Pancreas (tissue), 10 donors: ENCODE data around the gene CRIP1. TPM values are rescaled to one million over a fixed set of nuclear protein-coding genes. Genes with fewer than 3 reads are reported as not detected.

Source experiments
- ATAC-seq, 4 donors: fragments of 200-7000 bp; cut with Tn5 transposase; one replicate each; pipeline versions ENCODE4 v1.8.0 to v1.9.1; 2020; ENCODE audit warnings: mild to moderate bottlenecking in 4 of 4, moderate library complexity in 4 of 4
- DNase-seq, 6 donors: peaks; one replicate each; pipeline ENCODE4 v3.0.0-alpha.2; 2020
- FAIRE-seq: peaks from 2 replicates; lab custom pipeline; 2012; peaks lifted over from hg19 to GRCh38; lab: Jason Lieb, UNC
- H3K27ac ChIP-seq, 4 donors: fragments of 200-600 bp; sonication (generic); 1 replicate in 3 of 4; 2 replicates in 1 of 4; pipeline versions ENCODE4 v1.5.0 to v1.8.0; 2020
- H3K27me3 ChIP-seq, 4 donors: fragments of 200-600 bp; one replicate each; pipeline ENCODE4 v1.8.0; 2021
- H3K36me3 ChIP-seq, 3 donors: fragments of 200-600 bp; sonication (generic) in 1 of 3; one replicate each; pipeline versions ENCODE4 v1.5.0 to v1.8.0; 2020 to 2021
- H3K4me1 ChIP-seq, 3 donors: fragments of 200-600 bp; one replicate each; pipeline ENCODE4 v1.8.0; 2021
- H3K4me3 ChIP-seq, 4 donors: fragments of 200-600 bp; sonication (generic) in 2 of 4; one replicate each; pipeline versions ENCODE4 v1.5.0 to v1.8.0; 2020 to 2021
- H3K9me3 ChIP-seq, 4 donors: fragments of 200-600 bp; one replicate each; pipeline ENCODE4 v1.8.0; 2021
- CTCF ChIP-seq, 4 donors: fragments of 200-600 bp; sonication (generic) in 3 of 4; IDR thresholded peaks; one replicate each; pipeline versions ENCODE4 v1.5.0 to v1.8.0; 2021; ENCODE audit warnings: antibody characterized with exemption in 4 of 4
- WGBS, 2 donors: extraction: QIAGEN DNeasy Blood & Tissue Kit; methylation state at CpG; one replicate each; pipeline ENCODE4 v1.1.7; 2013; 5-methylcytosine and 5-hydroxymethylcytosine counted together
- intact Hi-C, 3 donors: fragments of 100-400 bp; cut with DNase I; formaldehyde crosslinking; loops; one replicate each; pipeline versions ENCODE4 v1.11.1 to v1.14.2; 2022
- polyA plus RNA-seq, 2 donors: library from polyadenylated mRNA; stranded (reverse); fragments of 200-250 nt; gene quantifications; one replicate each; pipeline ENCODE4 v1.2.3, GENCODE V29; 2013
- total RNA-seq, 6 donors: library from RNA; stranded (reverse); fragmentation: NEBNext Ultra II Directional in 4 of 6; extraction: Animal tissue kit (Norgen Biotek cat#: 25700) in 4 of 6; gene quantifications; one replicate each; pipeline versions ENCODE4 v1.2.1 to v1.2.4, GENCODE V29; 2021 to 2023
- donor health status: healthy with polysubstance abuse.
- donor health status: DM: no; HTN: no; CAD: no; lungs with moderate emphysema.
- donor health status: DM: no; HTN: no; CAD: no.
- donor health status: control.
- donor health status: control.
- donor health status: Bipolar disorder and iron deficiency.
- donor health status: DM: yes; HTN: yes; CAD: no.
- donor health status: DM: no; HTN: no; CAD: no.
- donor health status: DM: no; HTN: no; CAD: no.
- donor health status: DM: yes; HTN: yes; CAD: no.

Gene CRIP1
- total and polyA plus RNA-seq, 8 donors = 2.4 to 71.0 (median 9.3) TPM

GRCh38 chr14:105455766-105456660, 30.7 kb upstream of the CRIP1 start:
- no peak overlapping the region for H3K4me3 ChIP-seq
- no peak for TF ChIP-seq CTCF (IDR thresholded peaks at IDR 0.05)
- peaks cover 0 to 34% (median 7%) of the 10 kb centered on the region in 3 donors for H3K36me3 ChIP-seq
- no peaks in the 10 kb centered on the region for H3K9me3 ChIP-seq
- no peak overlapping the region for H3K27ac ChIP-seq
- DNase-seq (peak in 1 of 6 donors; percentile 60), ATAC-seq (peak in 1 of 4 donors; percentile 5), FAIRE-seq (no peak)
- intact Hi-C loops = no loop called here
- WGBS, 2 donors = 89 to 91% methylated on average over 22 of the region's 22 CpGs
- H3K4me1 ChIP-seq = no peaks in the 10 kb centered on the region
- no peaks in the 10 kb centered on the region for H3K27me3 ChIP-seq

- 87 to 90% methylated on average over 22 of the region's 22 CpGs for WGBS, 2 donors
- Histone ChIP-seq H3K4me3 (no peak overlapping the region), H3K27ac (no peak overlapping the region), H3K4me1 (no peaks in the 10 kb centered on the region), H3K9me3 (no peaks in the 10 kb centered on the region), H3K36me3 (peaks cover 0 to 35% (median 7%) of the 10 kb centered on the region in 3 donors), H3K27me3 (no peaks in the 10 kb centered on the region)
- no peak for FAIRE-seq
- peak in 2 of 6 donors; percentile 25 to 64 for DNase-seq
- peak in 1 of 4 donors; percentile 11 for ATAC-seq
- no peak for TF ChIP-seq CTCF (IDR thresholded peaks at IDR 0.05)
- intact Hi-C loops = no loop called here
Observed at GRCh38 chr14:105456736-105457617, 29.7 kb upstream of the CRIP1 start.

GRCh38 chr14:105458010-105458409, 28.7 kb upstream of the CRIP1 start:
- ATAC-seq (no peak), FAIRE-seq (no peak), DNase-seq (peak in 1 of 6 donors; percentile 22)
- Histone ChIP-seq H3K36me3 (peaks cover 0 to 35% (median 10%) of the 10 kb centered on the region in 3 donors), H3K4me3 (no peak overlapping the region), H3K27ac (no peak overlapping the region), H3K4me1 (no peaks in the 10 kb centered on the region), H3K9me3 (no peaks in the 10 kb centered on the region), H3K27me3 (no peaks in the 10 kb centered on the region)
- 87 to 88% methylated on average over 16 to 18 of the region's 18 CpGs for WGBS, 2 donors
- intact Hi-C loops = no loop called here
- no peak for TF ChIP-seq CTCF (IDR thresholded peaks at IDR 0.05)

DNA sequence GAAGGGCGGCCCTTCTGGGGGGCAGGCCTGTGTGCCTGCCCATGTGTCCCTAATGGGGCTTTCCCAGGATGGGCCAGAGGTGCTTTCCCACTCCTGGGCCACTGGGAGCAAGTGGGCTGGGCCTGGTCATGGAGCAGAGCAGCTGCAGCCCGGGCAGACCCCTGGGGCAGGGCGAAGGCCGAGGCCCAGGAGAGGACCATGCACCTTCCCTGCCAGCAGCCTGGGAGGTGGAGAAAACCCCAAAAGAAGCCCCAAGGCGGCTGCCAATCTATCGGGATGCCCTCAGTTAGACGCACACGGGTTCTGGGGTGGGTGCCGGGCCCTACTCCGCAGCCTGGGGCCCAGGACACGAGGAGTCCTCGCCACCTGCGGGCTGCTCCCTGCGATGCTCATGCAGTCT, 28.1 kb upstream of the CRIP1 start:
- DNase-seq (peak in 2 of 6 donors; percentile 18 to 64), ATAC-seq (no peak), FAIRE-seq (no peak)
- no peaks in the 10 kb centered on the region for H3K27me3 ChIP-seq
- peaks cover 0 to 38% (median 15%) of the 10 kb centered on the region in 3 donors for H3K36me3 ChIP-seq
- H3K4me3 ChIP-seq = no peak overlapping the region
- WGBS, 2 donors = 89 to 92% methylated on average over 14 of the region's 14 CpGs
- no peaks in the 10 kb centered on the region for H3K9me3 ChIP-seq
- no peaks in the 10 kb centered on the region for H3K4me1 ChIP-seq
- H3K27ac ChIP-seq = no peak overlapping the region
- TF ChIP-seq CTCF (IDR thresholded peaks at IDR 0.05) = no peak
- intact Hi-C loops = no loop called here
